NK-92 (cell line): Measurements from ENCODE around the gene KASH5.
"Not testable (repeated sequence)": the region's sequence is repeated elsewhere in the genome, so short reads cannot be mapped to it uniquely, and the experiment has no call there.

ENCODE experiments used
- DNase-seq: peaks from one replicate; lab custom pipeline; 2025; ENCODE audit not compliant: unreplicated experiment; lab: John Stamatoyannopoulos, UW

The KASH5 gene

GRCh38 chr19:49434907-49435583 is 47.0 kb downstream of the KASH5 start:
- no peak for DNase-seq

- DNase-seq, result no peak
Measured at GRCh38 chr19:49435670-49436069, 47.6 kb downstream of the KASH5 start.

GRCh38 chr19:49436381-49437017 is 48.5 kb downstream of the KASH5 start:
- no peak for DNase-seq

- DNase-seq, result no peak
Measured at GRCh38 chr19:49437231-49437630, 49.2 kb downstream of the KASH5 start.

- no peak for DNase-seq
Measured at GRCh38 chr19:49438261-49438660, 50.2 kb downstream of the KASH5 start.

GRCh38 chr19:49439836-49440235 is 51.8 kb downstream of the KASH5 start:
- no peak for DNase-seq

GRCh38 chr19:49440439-49441209 is 52.6 kb downstream of the KASH5 start:
- DNase-seq, result no peak

GRCh38 chr19:49441210-49441959 is 53.3 kb downstream of the KASH5 start, which contains the start of gene SLC17A7:
TSS of gene SLC17A7 (minus strand) at chr19:49441527. CDS start at chr19:49441379, 148 bp downstream.
- no peak for DNase-seq

GRCh38 chr19:49441960-49442350 is 53.9 kb downstream of the KASH5 start:
- DNase-seq, result no peak

- no peak for DNase-seq
Measured at GRCh38 chr19:49442354-49442753, 54.3 kb downstream of the KASH5 start.

- no peak for DNase-seq
Measured at GRCh38 chr19:49442771-49443365, 54.8 kb downstream of the KASH5 start.

- DNase-seq, result peak; percentile 40
Measured at GRCh38 chr19:49443366-49444099, 55.5 kb downstream of the KASH5 start.

GRCh38 chr19:49444100-49444700 is 56.2 kb downstream of the KASH5 start:
- DNase-seq, result not testable (repeated sequence)

- no peak for DNase-seq
Measured at GRCh38 chr19:49445997-49446396, 57.9 kb downstream of the KASH5 start.

GRCh38 chr19:49447485-49448431 is 59.7 kb downstream of the KASH5 start:
- no peak for DNase-seq

- no peak for DNase-seq
Measured at GRCh38 chr19:49448432-49448786, 60.4 kb downstream of the KASH5 start.

GRCh38 chr19:49450405-49450804 is 62.4 kb downstream of the KASH5 start:
- DNase-seq, result no peak

GRCh38 chr19:49451430-49452181 is 63.6 kb downstream of the KASH5 start, which contains the start of gene PIH1D1:
TSS of gene PIH1D1 (minus strand) at chr19:49451814. CDS start at chr19:49451574, 240 bp downstream.
- DNase-seq, result peak; percentile 72
